Neural cell (in vitro differentiated cells): ENCODE measurements around the gene FLOT1.
A peak's percentile ranks its signal among the peaks of the same experiment; 100 is the strongest.

Source experiments
- EP300 ChIP-seq: fragments of 450-650 bp; conservative IDR thresholded peaks from 2 replicates; pipeline ENCODE4 v1.6.1; 2014; ENCODE audit warnings: antibody characterized with exemption, mild to moderate bottlenecking, moderate library complexity; ENCODE audit not compliant: poor library complexity, severe bottlenecking
- EZH2 ChIP-seq: fragments of 200-600, 300-800 bp; shearing (Covaris generic), sonication (generic); IDR thresholded peaks from 2 replicates; pipeline ENCODE4 v1.6.1; 2014; ENCODE audit warnings: antibody characterized with exemption, low read length, borderline replicate concordance, mild to moderate bottlenecking; ENCODE audit not compliant: insufficient read depth, poor library complexity, severe bottlenecking
- MXI1 ChIP-seq: fragments of 450-650 bp; conservative IDR thresholded peaks from 2 replicates; pipeline ENCODE4 v1.6.1; 2014; ENCODE audit warnings: antibody characterized with exemption, mild to moderate bottlenecking; ENCODE audit not compliant: poor library complexity, severe bottlenecking
- POLR2AphosphoS5 ChIP-seq: IDR thresholded peaks from 2 replicates; pipeline ENCODE4 v1.6.1; 2012
- RAD21 ChIP-seq: fragments of 450-650 bp; conservative IDR thresholded peaks from 2 replicates; pipeline ENCODE4 v1.6.1; 2014; ENCODE audit warnings: antibody characterized with exemption, mild to moderate bottlenecking, moderate library complexity
- SMC3 ChIP-seq: fragments of 450-650 bp; conservative IDR thresholded peaks from 2 replicates; pipeline ENCODE4 v1.6.1; 2014; ENCODE audit warnings: antibody characterized with exemption, mild to moderate bottlenecking, moderate library complexity; ENCODE audit not compliant: poor library complexity
- TAF1 ChIP-seq: IDR thresholded peaks from 2 replicates; pipeline ENCODE4 v1.6.1; 2012; ENCODE audit warnings: low read depth
- TF ChIP-seq, protein P1 (sequence below): fragments of 450-650 bp; IDR thresholded peaks from 2 replicates; pipeline ENCODE4 v1.5.1; 2014; ENCODE audit warnings: antibody characterized with exemption, mild to moderate bottlenecking, moderate library complexity; ENCODE audit not compliant: poor library complexity, severe bottlenecking

DNA sequence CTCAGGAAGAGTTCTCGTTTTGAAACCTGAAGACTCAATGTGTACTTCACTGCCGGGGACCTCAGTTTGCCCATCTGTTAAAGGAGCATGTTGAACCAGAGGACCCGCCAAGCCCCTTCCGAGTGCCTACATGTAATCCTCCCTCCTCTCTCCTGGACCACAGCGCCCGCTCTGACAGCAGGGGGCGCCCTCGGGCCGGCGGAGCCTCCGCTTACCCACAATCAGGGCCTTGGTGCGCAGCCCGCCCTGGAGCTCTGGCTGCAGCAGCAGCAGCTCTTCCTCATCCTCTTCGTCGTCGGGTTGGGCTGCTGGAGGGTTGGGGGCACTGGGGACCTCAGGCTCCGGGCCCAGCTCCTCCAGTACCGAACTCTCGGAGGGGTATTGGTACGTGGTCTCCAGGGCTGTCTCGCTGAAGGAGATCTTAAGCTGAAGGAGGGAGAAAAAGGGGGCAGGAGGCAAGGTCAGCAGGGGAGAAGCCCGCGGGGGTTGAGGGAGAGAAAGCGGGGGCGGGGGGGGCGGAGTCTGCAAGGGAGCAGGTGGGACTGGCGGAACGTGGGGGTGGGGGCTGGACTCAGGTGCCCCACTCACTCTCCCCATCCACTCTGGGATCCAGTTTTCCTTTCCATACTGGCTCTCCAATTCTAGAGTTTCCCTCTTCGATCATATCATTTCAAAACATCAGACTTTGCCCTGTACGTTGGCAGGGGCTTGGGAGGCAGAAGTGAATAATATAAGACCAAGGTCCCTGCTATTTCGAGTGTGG is 63.3 kb downstream of the FLOT1 start:
- TF ChIP-seq, protein P1, sequence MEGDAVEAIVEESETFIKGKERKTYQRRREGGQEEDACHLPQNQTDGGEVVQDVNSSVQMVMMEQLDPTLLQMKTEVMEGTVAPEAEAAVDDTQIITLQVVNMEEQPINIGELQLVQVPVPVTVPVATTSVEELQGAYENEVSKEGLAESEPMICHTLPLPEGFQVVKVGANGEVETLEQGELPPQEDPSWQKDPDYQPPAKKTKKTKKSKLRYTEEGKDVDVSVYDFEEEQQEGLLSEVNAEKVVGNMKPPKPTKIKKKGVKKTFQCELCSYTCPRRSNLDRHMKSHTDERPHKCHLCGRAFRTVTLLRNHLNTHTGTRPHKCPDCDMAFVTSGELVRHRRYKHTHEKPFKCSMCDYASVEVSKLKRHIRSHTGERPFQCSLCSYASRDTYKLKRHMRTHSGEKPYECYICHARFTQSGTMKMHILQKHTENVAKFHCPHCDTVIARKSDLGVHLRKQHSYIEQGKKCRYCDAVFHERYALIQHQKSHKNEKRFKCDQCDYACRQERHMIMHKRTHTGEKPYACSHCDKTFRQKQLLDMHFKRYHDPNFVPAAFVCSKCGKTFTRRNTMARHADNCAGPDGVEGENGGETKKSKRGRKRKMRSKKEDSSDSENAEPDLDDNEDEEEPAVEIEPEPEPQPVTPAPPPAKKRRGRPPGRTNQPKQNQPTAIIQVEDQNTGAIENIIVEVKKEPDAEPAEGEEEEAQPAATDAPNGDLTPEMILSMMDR: peak; percentile 81
- TF ChIP-seq EP300: no peak
- no peak for TF ChIP-seq EZH2
- TF ChIP-seq POLR2AphosphoS5: no peak
- TF ChIP-seq RAD21: peak; percentile 74
- no peak for TF ChIP-seq MXI1
- TF ChIP-seq TAF1: no peak
- TF ChIP-seq SMC3: peak; percentile 80
